H9 (cell line): ENCODE measurements around the gene PXYLP1. TPM values are rescaled to one million over a fixed set of nuclear protein-coding genes. Genes with fewer than 3 reads are reported as not detected.

Experiments used
- DNase-seq: peaks from one replicate; pipeline ENCODE4 v3.0.0-alpha.2; 2017
- H2AFZ ChIP-seq: one replicate; pipeline ENCODE4 v1.6.1; 2013; ENCODE audit warnings: mild to moderate bottlenecking, low read length, control low read depth, moderate library complexity
- H2AK5ac ChIP-seq: 2 replicates; pipeline ENCODE4 v1.6.1; 2013; ENCODE audit warnings: low read length, control low read depth, mixed read lengths; ENCODE audit not compliant: insufficient read length
- H2BK120ac ChIP-seq: one replicate; pipeline ENCODE4 v1.6.1; 2013; ENCODE audit warnings: low read depth, mild to moderate bottlenecking, low read length, control low read depth, inconsistent platforms; ENCODE audit not compliant: poor library complexity, severe bottlenecking
- H2BK12ac ChIP-seq: 2 replicates; pipeline ENCODE4 v1.6.1; 2013; ENCODE audit warnings: low read length, control low read depth, mixed read lengths, low read depth; ENCODE audit not compliant: insufficient read length
- H2BK15ac ChIP-seq: 2 replicates; pipeline ENCODE4 v1.6.1; 2013; ENCODE audit warnings: low read depth, low read length, control low read depth
- H2BK20ac ChIP-seq: one replicate; pipeline ENCODE4 v1.6.1; 2013; ENCODE audit warnings: low read depth, mild to moderate bottlenecking, low read length, control low read depth, inconsistent platforms; ENCODE audit not compliant: poor library complexity, severe bottlenecking
- H2BK5ac ChIP-seq: 2 replicates; pipeline ENCODE4 v1.6.1; 2013; ENCODE audit warnings: low read length, control low read depth, mixed read lengths; ENCODE audit not compliant: insufficient read length
- H3K14ac ChIP-seq: 2 replicates; pipeline ENCODE4 v1.6.1; 2013; ENCODE audit warnings: low read length, control low read depth; ENCODE audit not compliant: insufficient read depth
- H3K18ac ChIP-seq: 2 replicates; pipeline ENCODE4 v1.6.1; 2013; ENCODE audit warnings: low read depth, mild to moderate bottlenecking, mixed read lengths, low read length, control low read depth; ENCODE audit not compliant: insufficient read length
- H3K23ac ChIP-seq: 2 replicates; pipeline ENCODE4 v1.6.1; 2013; ENCODE audit warnings: low read length, control low read depth, mixed read lengths, low read depth; ENCODE audit not compliant: insufficient read length
- H3K23me2 ChIP-seq: 2 replicates; pipeline ENCODE4 v1.6.1; 2013; ENCODE audit warnings: low read depth, mild to moderate bottlenecking, mixed read lengths, low read length, control low read depth; ENCODE audit not compliant: insufficient read length, poor library complexity, severe bottlenecking
- H3K27ac ChIP-seq: 2 replicates; pipeline ENCODE4 v1.5.1; 2013; ENCODE audit warnings: low read length, control low read depth, mixed read lengths, low read depth; ENCODE audit not compliant: insufficient read length
- H3K27me3 ChIP-seq: 2 replicates; pipeline ENCODE4 v1.6.1; 2013; ENCODE audit warnings: low read length, control low read depth, inconsistent platforms; ENCODE audit not compliant: insufficient read depth
- H3K4ac ChIP-seq: 2 replicates; pipeline ENCODE4 v1.6.1; 2013; ENCODE audit warnings: low read depth, mild to moderate bottlenecking, control low read depth, inconsistent platforms, low read length, moderate library complexity
- H3K4me1 ChIP-seq: 2 replicates; pipeline ENCODE4 v1.6.1; 2013; ENCODE audit warnings: low read length, control low read depth, inconsistent platforms; ENCODE audit not compliant: insufficient read depth
- H3K4me2 ChIP-seq: 2 replicates; pipeline ENCODE4 v1.6.1; 2013; ENCODE audit warnings: low read length, control low read depth, mixed read lengths; ENCODE audit not compliant: insufficient read length, insufficient read depth
- H3K56ac ChIP-seq: 2 replicates; pipeline ENCODE4 v1.6.1; 2013; ENCODE audit warnings: low read depth, mild to moderate bottlenecking, mixed read lengths, low read length, control low read depth; ENCODE audit not compliant: insufficient read length
- H3K79me1 ChIP-seq: 2 replicates; pipeline ENCODE4 v1.6.1; 2013; ENCODE audit warnings: low read depth, mild to moderate bottlenecking, moderate library complexity, low read length, control low read depth, inconsistent platforms; ENCODE audit not compliant: insufficient read depth, poor library complexity, severe bottlenecking
- H3K79me2 ChIP-seq: 2 replicates; pipeline ENCODE4 v1.6.1; 2013; ENCODE audit warnings: low read length, control low read depth, inconsistent platforms; ENCODE audit not compliant: insufficient read depth
- H3K9ac ChIP-seq: 2 replicates; pipeline ENCODE4 v1.6.1; 2013; ENCODE audit warnings: low read length, control low read depth, mixed read lengths; ENCODE audit not compliant: insufficient read length; ENCODE audit errors: extremely low read depth
- H3K9me3 ChIP-seq: one replicate; pipeline ENCODE4 v1.6.1; 2013; ENCODE audit warnings: low read depth, low read length, inconsistent platforms; ENCODE audit not compliant: control insufficient read depth
- H3T11ph ChIP-seq: one replicate; pipeline ENCODE4 v1.6.1; 2013; ENCODE audit warnings: mild to moderate bottlenecking, low read length, control low read depth, inconsistent platforms
- H4K20me1 ChIP-seq: one replicate; pipeline ENCODE4 v1.6.1; 2013; ENCODE audit not compliant: control insufficient read depth, insufficient read length, insufficient read depth
- H4K5ac ChIP-seq: 2 replicates; pipeline ENCODE4 v1.6.1; 2013; ENCODE audit warnings: low read depth, mild to moderate bottlenecking, mixed read lengths, low read length, control low read depth; ENCODE audit not compliant: insufficient read length
- H4K8ac ChIP-seq: replicated peaks from 2 replicates; pipeline ENCODE4 v1.6.1; 2013; ENCODE audit warnings: low read length, control low read depth, mixed read lengths, low read depth; ENCODE audit not compliant: insufficient read length
- H4K91ac ChIP-seq: 2 replicates; pipeline ENCODE4 v1.6.1; 2013; ENCODE audit warnings: low read depth, mild to moderate bottlenecking, moderate library complexity, mixed read lengths, low read length, control low read depth; ENCODE audit not compliant: insufficient read length
- H3K27ac Mint-ChIP-seq, 3 experiments: 2 replicates in 2 of 3; 3 replicates in 1 of 3; pipeline ENCODE4 v1.8.0; 2020 to 2021; ENCODE audit warnings: mixed read lengths in 3 of 3, mild to moderate bottlenecking in 1 of 3, moderate library complexity in 1 of 3
- H3K27me3 Mint-ChIP-seq: 2 replicates; pipeline ENCODE4 v1.8.0; 2021; ENCODE audit warnings: low read depth, mild to moderate bottlenecking, moderate library complexity, mixed read lengths
- H3K36me3 Mint-ChIP-seq, 3 experiments: 2 replicates in 2 of 3; 3 replicates in 1 of 3; pipeline ENCODE4 v1.8.0; 2020 to 2021; ENCODE audit warnings: low read depth in 3 of 3, mixed read lengths in 3 of 3; ENCODE audit not compliant: insufficient read depth in 1 of 3
- H3K4me1 Mint-ChIP-seq, 2 experiments: 2 replicates each; pipeline ENCODE4 v1.8.0; 2020; ENCODE audit warnings: mixed read lengths in 2 of 2
- H3K4me3 Mint-ChIP-seq, 2 experiments: 2 replicates in 1 of 2; 3 replicates in 1 of 2; pipeline ENCODE4 v1.8.0; 2020 to 2021; ENCODE audit warnings: mild to moderate bottlenecking in 2 of 2, mixed read lengths in 2 of 2, moderate library complexity in 1 of 2
- H3K9me3 Mint-ChIP-seq, 2 experiments: 2 replicates in 1 of 2; 3 replicates in 1 of 2; pipeline ENCODE4 v1.8.0; 2020; ENCODE audit warnings: mild to moderate bottlenecking in 2 of 2, mixed read lengths in 2 of 2, moderate library complexity in 1 of 2
- WGBS: extraction: QIAGEN DNeasy Blood & Tissue Kit; methylation state at CpG from one replicate; pipeline ENCODE4 v1.1.7; 2013; ENCODE audit warnings: missing lambda C conversion rate, low lambda C conversion rate, mixed read lengths; ENCODE audit not compliant: insufficient read length; ENCODE audit errors: extremely low coverage; 5-methylcytosine and 5-hydroxymethylcytosine counted together
- total RNA-seq: library from RNA; stranded (reverse); gene quantifications from 2 replicates; pipeline ENCODE4 v1.2.1, GENCODE V29; 2021
- TF ChIP-seq, protein P1 (sequence below): fragments of 200-600 bp; sonication (generic); conservative IDR thresholded peaks from 3 replicates; pipeline ENCODE4 v1.8.0; 2021; ENCODE audit warnings: antibody characterized with exemption, mild to moderate bottlenecking

Gene PXYLP1
- total RNA-seq, 1 experiment from 2014 or later = 17.9 TPM

DNA sequence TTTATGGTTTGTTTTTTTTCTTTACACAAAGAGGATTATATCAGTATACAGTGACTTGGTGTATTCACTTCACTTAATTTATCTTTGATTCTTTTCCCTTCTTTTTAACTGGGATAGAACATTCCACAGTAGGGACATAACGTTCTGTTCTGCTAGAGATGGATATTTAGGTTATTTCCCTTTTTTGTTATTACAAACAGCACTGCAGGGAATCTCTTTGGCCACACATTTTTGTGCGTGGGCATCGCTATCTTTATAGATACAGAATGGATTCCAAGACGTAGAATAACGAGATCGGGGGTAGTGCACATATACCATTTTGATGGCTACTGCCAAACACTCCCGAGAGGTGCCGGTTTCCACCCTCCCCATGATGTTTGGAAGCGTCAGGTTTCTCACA is 44.8 kb downstream of the PXYLP1 start:
- Histone ChIP-seq H3K4ac (no peak overlapping the region), H3K23ac (no peak overlapping the region), H4K20me1 (no peaks in the 10 kb centered on the region), H2BK5ac (no peak overlapping the region), H3K18ac (no peak overlapping the region), H2BK20ac (no peak overlapping the region), H3K9ac (no peak overlapping the region), H4K91ac (no peak overlapping the region), H3K9me3 (no peaks in the 10 kb centered on the region), H3K27ac (no peak overlapping the region), H2AK5ac (no peak overlapping the region), H3K79me2 (no peaks in the 10 kb centered on the region), H4K8ac (no peak overlapping the region), H4K5ac (no peak overlapping the region), H2BK12ac (no peak overlapping the region), H3K56ac (no peak overlapping the region), H3K23me2 (no peaks in the 10 kb centered on the region), H3K4me1 (no peaks in the 10 kb centered on the region; the same call in 1 of the 2 replicates), H3K79me1 (no peaks in the 10 kb centered on the region), H2AFZ (no peak overlapping the region), H2BK120ac (no peak overlapping the region), H3K27me3 (no peaks in the 10 kb centered on the region), H3K4me2 (no peak overlapping the region), H3K14ac (no peak overlapping the region), H2BK15ac (no peak overlapping the region), H3T11ph (no peak overlapping the region)
- H3K27me3 Mint-ChIP-seq = no peaks in the 10 kb centered on the region
- H3K27ac Mint-ChIP-seq = no peak overlapping the region
- no peaks in the 10 kb centered on the region for H3K9me3 Mint-ChIP-seq
- DNase-seq = no peak
- H3K4me1 Mint-ChIP-seq = 0 out of 4 replicates have a peak, but pooled peaks cover 0 to 2% of the 10 kb centered on the region in 2 experiments
- TF ChIP-seq, protein P1, sequence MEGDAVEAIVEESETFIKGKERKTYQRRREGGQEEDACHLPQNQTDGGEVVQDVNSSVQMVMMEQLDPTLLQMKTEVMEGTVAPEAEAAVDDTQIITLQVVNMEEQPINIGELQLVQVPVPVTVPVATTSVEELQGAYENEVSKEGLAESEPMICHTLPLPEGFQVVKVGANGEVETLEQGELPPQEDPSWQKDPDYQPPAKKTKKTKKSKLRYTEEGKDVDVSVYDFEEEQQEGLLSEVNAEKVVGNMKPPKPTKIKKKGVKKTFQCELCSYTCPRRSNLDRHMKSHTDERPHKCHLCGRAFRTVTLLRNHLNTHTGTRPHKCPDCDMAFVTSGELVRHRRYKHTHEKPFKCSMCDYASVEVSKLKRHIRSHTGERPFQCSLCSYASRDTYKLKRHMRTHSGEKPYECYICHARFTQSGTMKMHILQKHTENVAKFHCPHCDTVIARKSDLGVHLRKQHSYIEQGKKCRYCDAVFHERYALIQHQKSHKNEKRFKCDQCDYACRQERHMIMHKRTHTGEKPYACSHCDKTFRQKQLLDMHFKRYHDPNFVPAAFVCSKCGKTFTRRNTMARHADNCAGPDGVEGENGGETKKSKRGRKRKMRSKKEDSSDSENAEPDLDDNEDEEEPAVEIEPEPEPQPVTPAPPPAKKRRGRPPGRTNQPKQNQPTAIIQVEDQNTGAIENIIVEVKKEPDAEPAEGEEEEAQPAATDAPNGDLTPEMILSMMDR = no peak
- WGBS = no CpG with 5 or more reads among the region's 9 CpGs
- peaks cover 2 to 9% (median 6%) of the 10 kb centered on the region in 3 experiments; a peak in 6 of 7 replicates for H3K36me3 Mint-ChIP-seq
- no peak overlapping the region for H3K4me3 Mint-ChIP-seq
